Skeletal muscle cell (primary cell): ENCODE results near the gene MMP15.
"Not testable (repeated sequence)": the region's sequence is repeated elsewhere in the genome, so short reads cannot be mapped to it uniquely, and the experiment has no call there.

Source experiments
- DNase-seq: peaks from one replicate; pipeline ENCODE4 v3.0.0-alpha.2; 2010; ENCODE audit warnings: low read depth
- H3K4me3 ChIP-seq: 2 replicates; pipeline ENCODE4 v1.5.1; 2011; ENCODE audit warnings: low read depth, mild to moderate bottlenecking, control low read depth, low read length, moderate library complexity

The MMP15 gene

GRCh38 chr16:58074657-58075056, 49.1 kb downstream of the MMP15 start:
- no peak overlapping the region for H3K4me3 ChIP-seq
- no peak for DNase-seq

- H3K4me3 ChIP-seq: no peak overlapping the region
- DNase-seq: no peak
Observed at GRCh38 chr16:58076514-58076913, 51.0 kb downstream of the MMP15 start.

GRCh38 chr16:58077796-58078195, 52.2 kb downstream of the MMP15 start:
- no peak overlapping the region for H3K4me3 ChIP-seq
- no peak for DNase-seq

GRCh38 chr16:58080657-58081056, 55.1 kb downstream of the MMP15 start:
- DNase-seq: not testable (repeated sequence)

GRCh38 chr16:58082381-58082780, 56.8 kb downstream of the MMP15 start:
- H3K4me3 ChIP-seq: no peak overlapping the region
- DNase-seq: no peak

More at GRCh38 chr16:58080657-58081056, 55.1 kb downstream of the MMP15 start:
- not testable (repeated sequence) for H3K4me3 ChIP-seq

- no peak for DNase-seq
- H3K4me3 ChIP-seq: no peak overlapping the region
Observed at GRCh38 chr16:58084635-58085034, 59.1 kb downstream of the MMP15 start.

- no peak for DNase-seq
- no peak overlapping the region for H3K4me3 ChIP-seq
Observed at GRCh38 chr16:58085171-58085570, 59.6 kb downstream of the MMP15 start.

GRCh38 chr16:58085584-58086251, 60.2 kb downstream of the MMP15 start:
- H3K4me3 ChIP-seq: no peak overlapping the region
- DNase-seq: no peak

- H3K4me3 ChIP-seq: no peak overlapping the region
- no peak for DNase-seq
Observed at GRCh38 chr16:58086381-58087208, 61.0 kb downstream of the MMP15 start.

- no peak overlapping the region for H3K4me3 ChIP-seq
- no peak for DNase-seq
Observed at GRCh38 chr16:58087209-58087913, 61.8 kb downstream of the MMP15 start.

- no peak for DNase-seq
- H3K4me3 ChIP-seq: no peak overlapping the region
Observed at GRCh38 chr16:58088091-58088490, 62.5 kb downstream of the MMP15 start.

GRCh38 chr16:58090396-58090795, 64.8 kb downstream of the MMP15 start:
- not testable (repeated sequence) for DNase-seq

GRCh38 chr16:58094026-58094425, 68.5 kb downstream of the MMP15 start:
- no peak for DNase-seq
- H3K4me3 ChIP-seq: no peak overlapping the region

More at GRCh38 chr16:58090396-58090795, 64.8 kb downstream of the MMP15 start:
- not testable (repeated sequence) for H3K4me3 ChIP-seq

- no peak overlapping the region for H3K4me3 ChIP-seq
Observed at GRCh38 chr16:58094791-58095574, 69.4 kb downstream of the MMP15 start.

GRCh38 chr16:58095575-58095960, 70.0 kb downstream of the MMP15 start:
- H3K4me3 ChIP-seq, DNase-seq: not testable (repeated sequence)

More at GRCh38 chr16:58094791-58095574, 69.4 kb downstream of the MMP15 start:
- no peak for DNase-seq

GRCh38 chr16:58096249-58096648, 70.7 kb downstream of the MMP15 start:
- DNase-seq: no peak
- no peak overlapping the region for H3K4me3 ChIP-seq
